GM18526 (cell line): ENCODE results near the gene LMO4.

Experiments used
- POLR2A ChIP-seq: IDR thresholded peaks from 3 replicates; pipeline ENCODE4 v1.6.1; 2011; ENCODE audit not compliant: insufficient read length; ENCODE audit errors: extremely low read depth

Gene LMO4

GRCh38 chr1:87318056-87318650 is 10.5 kb upstream of the LMO4 start:
- no peak for TF ChIP-seq POLR2A

- TF ChIP-seq POLR2A, result no peak
Measured at GRCh38 chr1:87318806-87319205, 9.9 kb upstream of the LMO4 start.

- TF ChIP-seq POLR2A, result no peak
Measured at GRCh38 chr1:87325982-87326738, 2.5 kb upstream of the LMO4 start.

- TF ChIP-seq POLR2A, result no peak
Measured at GRCh38 chr1:87327376-87328271, 1.1 kb upstream of the LMO4 start.

GRCh38 chr1:87329051-87329525 is 408 bp downstream of the LMO4 start:
- TF ChIP-seq POLR2A, result no peak

GRCh38 chr1:87329526-87330056 is 911 bp downstream of the LMO4 start:
- no peak for TF ChIP-seq POLR2A

GRCh38 chr1:87330057-87330884 is 1.6 kb downstream of the LMO4 start:
- TF ChIP-seq POLR2A, result no peak

GRCh38 chr1:87330885-87331364 is 2.2 kb downstream of the LMO4 start:
- TF ChIP-seq POLR2A, result no peak

GRCh38 chr1:87331365-87332241 is 2.9 kb downstream of the LMO4 start:
- TF ChIP-seq POLR2A, result peak; percentile 8

- TF ChIP-seq POLR2A, result no peak
Measured at GRCh38 chr1:87333692-87334347, 5.1 kb downstream of the LMO4 start.

GRCh38 chr1:87334351-87335174 is 5.9 kb downstream of the LMO4 start:
- no peak for TF ChIP-seq POLR2A
